Measurements from ENCODE around the gene FUBP3.
A peak's percentile ranks its signal among the peaks of the same experiment; 100 is the strongest.
"Not testable (repeated sequence)": the region's sequence is repeated elsewhere in the genome, so short reads cannot be mapped to it uniquely, and the experiment has no call there.

FUBP3 gene

DNA sequence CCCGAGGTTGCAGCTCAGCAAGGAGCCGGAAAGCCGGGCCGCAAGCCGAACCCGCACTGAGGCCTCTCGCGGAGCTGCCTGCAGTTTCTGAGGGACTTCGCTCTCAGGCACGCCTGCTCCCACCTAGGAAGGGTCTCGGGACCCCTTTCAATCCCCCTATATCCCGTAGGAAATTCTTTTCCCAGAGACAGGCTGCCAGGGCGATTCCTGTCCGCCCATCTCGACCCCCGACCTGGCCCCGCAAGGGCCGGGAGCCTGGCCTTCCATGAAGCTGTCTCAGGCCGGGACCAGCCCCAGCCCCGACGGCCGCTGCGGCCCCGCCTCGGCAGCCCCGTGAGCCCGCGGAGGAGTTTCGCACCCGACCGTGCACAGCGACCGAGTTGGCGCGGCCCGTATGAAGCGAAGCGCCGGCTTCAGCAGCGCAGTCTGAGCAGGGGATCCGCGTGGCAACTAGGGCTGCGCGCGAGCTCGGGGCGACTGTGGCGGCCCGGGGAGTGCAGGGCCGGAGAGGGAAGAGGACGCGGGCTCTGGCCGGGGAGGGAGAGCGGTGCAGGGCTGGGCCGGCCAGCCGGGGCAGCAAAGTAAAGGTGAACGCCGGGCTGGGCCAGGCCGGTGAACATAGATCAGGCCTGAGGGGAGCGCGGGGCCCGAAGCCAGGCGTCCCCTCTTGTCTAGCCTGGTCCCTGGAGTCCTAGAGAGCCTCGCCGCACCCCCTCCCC is 84.0 kb downstream of the FUBP3 start:
- DNase-seq, result no peak

DNA sequence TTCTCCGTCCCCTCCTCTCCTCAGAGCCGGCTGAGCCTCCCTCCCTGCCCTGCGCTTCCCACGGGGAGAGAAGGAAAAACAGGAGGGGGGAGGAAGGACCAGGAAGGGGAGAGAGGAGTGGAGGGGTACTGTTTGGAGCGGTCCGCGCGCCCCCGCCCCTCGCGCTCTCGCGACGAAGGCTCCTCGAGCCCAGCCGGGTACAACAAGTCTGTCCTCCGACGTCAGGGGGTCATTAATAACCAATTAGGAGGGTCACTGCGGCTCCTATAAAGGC is 84.5 kb downstream of the FUBP3 start:
- no peak for DNase-seq

DNA sequence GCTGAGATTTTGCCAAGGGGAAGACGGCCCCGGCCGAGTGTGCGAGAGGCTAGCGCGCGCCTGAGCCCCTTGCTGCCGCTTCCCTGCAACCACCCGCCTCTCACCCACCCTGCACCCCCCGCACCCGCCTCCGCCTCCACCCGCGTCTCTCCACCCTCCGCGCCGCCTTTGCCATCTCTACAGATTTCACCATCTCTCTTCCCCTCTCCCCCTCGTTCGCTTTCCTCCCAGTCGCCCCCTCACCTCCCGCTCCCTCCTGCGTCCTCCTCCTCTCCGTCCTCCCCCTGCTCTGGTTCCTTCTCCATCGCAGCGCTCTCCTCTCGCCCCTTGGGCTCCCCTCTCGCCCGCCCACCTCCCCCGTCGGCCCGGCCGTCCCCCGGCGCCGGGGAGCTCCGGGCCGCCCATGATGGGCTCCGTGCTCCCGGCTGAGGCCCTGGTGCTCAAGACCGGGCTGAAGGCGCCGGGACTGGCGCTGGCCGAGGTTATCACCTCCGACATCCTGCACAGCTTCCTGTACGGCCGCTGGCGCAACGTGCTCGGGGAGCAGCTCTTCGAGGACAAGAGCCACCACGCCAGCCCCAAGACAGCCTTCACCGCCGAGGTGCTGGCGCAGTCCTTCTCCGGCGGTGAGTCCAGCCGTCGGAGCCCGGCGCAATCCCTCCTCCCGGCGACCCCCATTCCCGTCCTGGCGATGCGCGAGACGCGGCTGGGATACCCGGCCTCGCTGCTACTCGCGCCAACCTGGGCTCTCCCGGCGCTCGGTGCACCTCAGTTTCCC is 85.1 kb downstream of the FUBP3 start, which contains the start of gene PRDM12:
Gene PRDM12, plus strand, starts transcription at position 344 of the 778 bp plus-strand sequence. Its CDS starts 60 bp downstream, at position 404.
- no peak for DNase-seq

DNA sequence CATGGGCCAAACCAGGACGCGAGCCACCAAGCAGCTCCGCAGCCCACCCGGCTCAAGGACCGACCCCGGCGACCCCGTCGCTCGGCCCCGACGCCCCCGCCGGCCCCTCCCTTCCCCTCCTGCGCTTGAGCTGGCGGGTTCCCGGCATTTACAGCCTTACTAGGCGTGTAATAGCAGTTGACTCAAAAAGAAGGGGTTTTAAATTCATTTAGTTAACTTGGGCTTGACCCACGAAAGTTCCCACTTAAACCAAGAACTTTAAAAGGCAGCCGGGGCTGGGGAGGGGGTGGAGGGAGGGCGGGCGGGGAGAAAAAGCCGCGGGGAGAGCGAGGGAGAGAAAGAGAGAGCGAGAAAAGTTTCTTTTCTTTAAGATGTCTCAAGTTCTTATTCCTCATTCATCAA is 85.7 kb downstream of the FUBP3 start:
- no peak for DNase-seq

DNA sequence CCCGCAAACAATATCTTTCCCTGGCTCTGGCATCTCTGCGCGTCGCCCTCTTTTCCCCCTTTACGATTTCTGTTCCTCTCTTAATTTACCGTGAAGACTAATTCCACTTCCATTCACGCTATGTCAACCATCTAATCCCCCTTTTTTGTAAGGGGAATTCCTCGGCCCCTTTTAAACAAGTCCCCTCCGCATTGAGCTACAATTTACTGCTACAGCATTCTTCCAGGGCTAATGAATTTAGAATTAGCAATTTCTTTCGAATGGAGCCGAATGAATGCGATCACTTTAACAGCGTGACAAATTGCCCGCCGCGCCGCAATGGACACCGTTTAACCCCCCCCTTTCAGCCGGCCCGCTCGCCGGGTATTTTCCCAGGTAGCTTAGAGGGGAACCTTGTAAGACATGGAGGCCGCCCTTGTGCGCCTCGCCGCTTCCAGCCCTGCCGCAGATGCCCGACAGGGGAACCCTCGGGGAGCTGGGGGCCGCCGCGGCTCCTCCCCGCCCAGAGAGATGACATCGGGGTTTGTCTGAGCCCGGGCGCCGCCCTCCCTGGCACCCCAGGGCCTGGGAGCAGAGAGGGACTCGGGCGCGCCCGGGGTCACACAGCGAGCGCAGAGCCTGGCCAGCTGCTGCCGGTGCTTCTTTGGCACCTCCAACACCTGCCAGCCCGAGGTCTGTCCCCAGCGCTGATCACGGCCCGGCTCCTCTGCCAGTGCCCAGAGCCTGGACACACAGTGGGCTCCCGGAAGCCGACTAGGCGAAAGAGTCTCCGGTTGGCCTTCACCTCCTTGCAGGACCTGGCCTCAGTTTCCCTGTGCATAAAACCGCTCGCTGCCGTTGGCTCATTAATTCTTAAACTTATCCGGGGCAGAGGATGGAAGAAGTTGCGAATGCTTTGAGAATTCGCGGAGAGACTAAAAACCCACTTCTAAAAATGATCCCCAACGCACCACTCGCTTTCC is 86.3 kb downstream of the FUBP3 start:
- DNase-seq, result no peak

DNA sequence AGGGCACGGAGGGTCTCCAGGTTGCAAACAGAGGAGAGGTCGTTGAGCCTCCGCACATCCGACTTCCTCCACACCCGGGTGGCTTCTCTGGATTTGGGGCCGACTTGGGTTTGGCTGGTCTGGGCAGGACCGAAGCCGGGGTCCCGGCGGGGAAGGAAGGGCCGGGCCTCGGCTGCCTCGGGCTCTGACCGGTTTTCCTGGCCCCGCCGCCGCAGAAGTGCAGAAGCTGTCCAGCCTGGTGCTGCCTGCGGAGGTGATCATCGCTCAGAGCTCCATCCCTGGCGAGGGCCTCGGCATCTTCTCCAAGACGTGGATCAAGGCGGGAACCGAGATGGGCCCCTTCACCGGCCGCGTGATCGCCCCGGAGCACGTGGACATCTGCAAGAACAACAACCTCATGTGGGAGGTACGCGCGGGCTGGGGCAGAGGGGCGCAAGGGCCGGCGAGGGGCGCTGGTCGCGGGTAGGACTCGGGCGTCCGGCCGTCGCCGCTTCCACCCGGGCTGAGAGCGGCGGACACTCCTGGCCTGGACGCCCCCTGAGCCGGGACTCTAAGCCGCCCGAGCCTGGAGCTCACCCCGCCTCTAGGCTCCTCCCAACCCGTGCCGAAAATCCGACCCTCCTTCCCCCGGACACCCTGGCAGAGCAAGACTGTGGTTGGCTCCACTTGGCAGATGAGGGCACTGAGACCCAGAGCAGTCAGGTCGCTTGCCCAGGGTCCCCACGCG is 87.2 kb downstream of the FUBP3 start:
- no peak for DNase-seq

DNA sequence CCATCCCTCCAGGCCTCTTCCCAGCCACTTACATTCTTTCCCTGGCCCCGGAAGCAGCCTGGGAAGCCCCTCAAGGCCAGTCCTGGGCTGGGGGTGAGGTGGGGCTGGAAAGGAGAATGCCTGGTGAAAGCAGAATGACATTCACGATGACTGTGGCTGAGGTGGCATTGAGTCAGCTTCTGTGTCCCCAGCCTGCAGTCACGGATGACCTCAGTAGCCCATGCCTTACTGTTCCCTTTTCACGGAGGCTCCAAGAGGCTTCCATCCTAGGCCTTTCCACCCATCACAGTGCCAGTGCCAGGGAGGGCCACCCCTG is 87.7 kb downstream of the FUBP3 start:
- no peak for DNase-seq

DNA sequence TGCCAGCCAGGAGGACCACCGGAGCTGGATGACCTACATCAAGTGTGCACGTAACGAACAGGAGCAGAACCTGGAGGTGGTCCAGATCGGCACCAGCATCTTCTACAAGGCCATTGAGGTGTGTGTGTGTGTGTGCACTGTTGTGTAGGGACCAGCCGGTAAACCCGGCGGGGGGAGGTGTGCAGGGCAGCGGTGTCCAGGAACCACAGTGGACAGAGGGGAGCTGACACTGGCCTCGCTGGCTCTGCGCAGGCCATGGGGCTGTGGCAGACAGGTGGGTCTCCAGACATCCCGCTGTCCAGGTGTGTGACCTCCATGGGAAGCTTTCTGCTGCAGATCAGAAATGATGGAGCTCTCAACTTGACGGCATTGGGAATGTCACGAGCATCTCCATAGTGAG is 88.8 kb downstream of the FUBP3 start:
- no peak for DNase-seq

DNA sequence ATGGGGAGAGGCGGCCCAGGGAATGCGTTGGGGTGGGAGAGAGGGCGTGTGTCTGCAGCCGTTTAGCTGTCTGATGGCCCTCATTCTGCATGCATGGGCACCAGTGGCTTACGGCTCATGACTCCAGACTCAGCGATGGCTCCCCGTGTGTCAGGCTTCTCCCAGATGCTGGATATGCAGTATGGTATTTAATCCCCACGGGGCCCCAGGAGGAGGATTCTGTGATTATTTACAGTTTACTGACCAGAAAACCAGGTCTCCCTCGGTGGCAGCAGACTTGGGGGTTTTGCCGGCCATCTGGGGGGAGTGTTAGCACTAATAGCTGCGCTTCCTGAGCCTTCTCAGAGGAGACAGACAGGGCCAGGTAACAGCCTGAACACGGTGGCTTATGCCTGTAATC is 89.3 kb downstream of the FUBP3 start:
- DNase-seq, result no peak

DNA sequence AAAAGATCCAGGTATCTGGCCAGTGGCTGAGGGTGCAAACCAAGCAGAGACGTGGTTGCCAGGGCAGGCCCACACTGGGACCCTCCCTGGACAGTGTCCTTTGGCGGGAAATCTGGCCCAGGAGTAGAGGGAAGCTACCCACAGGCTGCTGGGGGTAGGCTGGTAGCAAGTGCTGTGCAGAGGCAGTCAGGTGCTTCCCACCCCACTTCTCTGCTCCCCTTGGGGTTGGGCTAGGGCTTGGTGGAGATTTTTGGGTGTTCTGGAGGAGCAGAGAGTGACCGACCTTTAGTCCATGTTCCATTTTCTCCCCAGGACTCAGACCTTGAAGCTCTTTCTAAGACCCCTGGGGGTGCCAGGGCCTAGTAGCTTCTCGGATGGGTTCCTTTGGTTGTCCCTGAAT is 90.6 kb downstream of the FUBP3 start:
- DNase-seq, result no peak

DNA sequence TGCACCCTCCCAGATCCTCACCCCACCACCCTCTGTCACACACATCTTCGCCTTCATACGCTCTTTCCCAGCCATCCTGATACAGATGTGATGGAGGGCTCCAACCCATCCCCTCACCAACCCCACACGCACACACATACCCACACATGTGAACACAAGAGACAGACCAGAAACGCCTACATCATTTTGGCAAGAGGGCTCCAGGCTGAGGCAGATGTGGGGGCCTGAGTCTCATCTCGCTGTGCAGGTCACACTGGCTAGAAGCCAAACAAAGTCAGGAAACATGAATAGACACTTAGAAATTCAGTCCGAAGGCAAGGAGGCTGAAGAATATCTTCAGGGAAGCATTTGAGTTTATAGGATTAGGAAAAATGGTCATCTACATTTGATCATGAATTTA is 91.3 kb downstream of the FUBP3 start:
- DNase-seq, result no peak

DNA sequence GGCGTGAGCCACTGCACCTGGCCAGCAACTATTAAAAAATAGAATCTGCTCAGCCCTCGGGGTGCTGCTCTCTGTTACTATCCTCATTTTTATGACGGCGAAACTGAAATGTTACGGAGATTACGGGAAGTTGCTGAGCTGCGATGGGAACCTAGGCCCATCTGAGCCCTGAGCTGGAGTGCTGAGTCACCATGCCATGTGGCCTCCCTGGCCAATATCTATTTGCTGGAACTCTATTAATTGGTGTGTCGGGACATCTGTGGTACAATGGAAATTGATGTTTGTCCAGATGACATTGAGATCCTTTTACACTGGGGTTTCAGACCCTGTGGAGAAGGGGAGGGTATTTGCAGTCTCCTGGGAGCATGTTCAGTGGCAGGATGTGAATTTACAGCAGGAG is 93.1 kb downstream of the FUBP3 start:
- DNase-seq, result no peak

DNA sequence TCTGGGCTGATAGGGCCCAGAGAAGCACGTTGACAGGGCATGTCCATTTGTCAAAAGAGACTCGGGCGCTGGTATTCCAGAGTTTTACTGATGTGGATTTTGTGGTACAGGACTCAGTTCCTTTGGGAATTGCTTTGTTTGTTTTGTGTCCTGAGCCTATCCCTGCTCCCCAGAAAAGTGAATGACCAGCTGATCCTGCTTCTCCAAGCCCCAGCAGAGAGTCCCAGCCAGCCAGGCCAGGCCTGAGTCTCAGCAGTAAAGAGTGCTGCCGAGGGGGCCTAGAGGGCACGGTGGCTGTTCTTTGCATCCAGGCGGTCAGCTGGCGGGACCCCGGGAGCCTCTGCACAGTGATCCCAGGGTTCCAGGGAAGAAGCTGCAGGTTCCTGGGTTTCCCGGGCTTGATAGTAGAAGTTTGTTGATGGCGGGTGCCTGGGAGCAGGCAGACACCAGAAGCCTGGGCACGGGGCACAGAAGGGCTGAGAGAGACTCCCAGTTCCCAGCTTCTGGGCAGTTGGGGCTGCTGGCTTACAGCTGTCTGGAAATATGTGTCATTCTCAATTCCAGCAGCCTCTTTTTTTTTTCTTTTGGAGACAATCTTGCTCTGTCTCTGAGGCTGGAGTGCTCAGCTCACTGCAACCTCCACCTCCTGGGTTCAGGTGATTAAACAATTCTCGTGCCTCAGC is 93.7 kb downstream of the FUBP3 start:
- DNase-seq, result no peak

DNA sequence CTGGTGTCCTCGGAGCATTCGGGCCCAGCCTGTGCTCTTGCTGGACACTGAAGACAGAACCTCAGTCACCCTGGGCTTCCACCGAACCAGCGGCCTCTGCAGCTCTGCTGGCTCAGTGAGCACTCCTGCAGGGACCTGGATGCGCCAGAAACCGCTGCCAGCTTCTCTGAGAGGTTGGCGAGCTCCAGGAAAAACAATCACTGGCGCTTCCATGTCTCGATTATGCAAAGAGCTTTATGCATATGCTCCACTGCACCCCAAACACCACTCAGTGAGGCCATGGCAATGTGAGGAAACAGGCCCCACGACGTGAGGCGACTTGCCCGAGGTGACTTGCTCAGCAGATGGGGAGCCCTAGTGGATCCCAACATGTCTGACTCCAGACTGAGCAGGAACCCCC is 96.0 kb downstream of the FUBP3 start:
- no peak for DNase-seq

DNA sequence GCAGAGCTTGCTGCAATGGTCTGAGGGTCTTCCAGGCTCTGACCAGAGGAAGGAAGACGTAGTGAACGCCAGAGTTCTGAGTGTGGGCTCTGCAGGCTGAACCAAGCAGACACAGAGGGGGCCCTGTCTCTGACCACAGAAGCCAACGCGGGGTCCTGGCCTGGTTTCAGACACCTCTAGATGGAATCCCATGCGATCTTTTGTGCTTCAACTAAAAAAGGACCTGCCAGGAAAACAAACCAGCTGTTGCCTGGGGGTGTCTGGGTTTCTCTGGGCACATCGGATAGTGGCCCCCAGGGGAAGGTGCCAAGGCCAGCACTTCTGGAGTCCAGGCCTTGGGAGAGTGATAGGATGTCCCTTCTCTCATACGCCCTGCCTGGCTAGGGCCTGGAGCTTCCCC is 97.9 kb downstream of the FUBP3 start:
- no peak for DNase-seq

DNA sequence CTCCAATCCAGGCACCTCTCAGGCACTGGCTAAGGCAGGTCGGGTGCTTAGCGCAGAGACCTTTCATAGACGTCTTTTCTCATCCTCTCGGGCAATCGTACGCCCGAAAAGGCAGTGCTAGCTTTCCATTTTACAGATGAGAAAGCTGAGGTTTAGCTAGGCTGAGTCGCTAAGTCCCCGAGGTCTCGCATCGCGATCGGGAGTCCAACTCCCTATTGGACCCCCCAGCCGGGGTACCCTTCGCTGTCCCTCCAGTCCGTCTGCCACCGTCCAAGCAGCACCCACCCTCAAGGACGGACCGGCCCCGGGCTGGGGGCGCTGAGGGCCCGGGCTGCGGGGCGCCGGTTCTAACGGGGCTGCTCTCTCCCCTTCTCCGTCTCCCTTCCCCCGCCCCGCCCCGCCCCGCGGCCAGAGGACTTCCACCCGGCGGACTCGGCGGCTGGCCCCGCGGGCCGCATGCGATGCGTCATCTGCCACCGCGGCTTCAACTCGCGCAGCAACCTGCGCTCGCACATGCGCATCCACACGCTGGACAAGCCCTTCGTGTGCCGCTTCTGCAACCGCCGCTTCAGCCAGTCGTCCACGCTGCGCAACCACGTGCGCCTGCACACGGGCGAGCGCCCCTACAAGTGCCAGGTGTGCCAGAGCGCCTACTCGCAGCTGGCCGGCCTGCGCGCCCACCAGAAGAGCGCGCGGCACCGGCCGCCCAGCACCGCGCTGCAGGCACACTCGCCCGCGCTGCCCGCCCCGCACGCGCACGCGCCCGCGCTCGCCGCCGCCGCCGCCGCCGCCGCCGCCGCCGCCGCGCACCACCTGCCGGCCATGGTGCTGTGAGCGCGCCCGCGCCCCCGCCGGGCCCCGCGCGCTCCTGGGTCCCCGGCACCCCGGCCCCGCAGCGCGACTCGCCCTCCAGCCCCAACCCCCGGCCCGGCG is 101.7 kb downstream of the FUBP3 start:
- DNase-seq, result peak in 4 of 6 experiments; percentile 30 to 41 (median 37)

DNA sequence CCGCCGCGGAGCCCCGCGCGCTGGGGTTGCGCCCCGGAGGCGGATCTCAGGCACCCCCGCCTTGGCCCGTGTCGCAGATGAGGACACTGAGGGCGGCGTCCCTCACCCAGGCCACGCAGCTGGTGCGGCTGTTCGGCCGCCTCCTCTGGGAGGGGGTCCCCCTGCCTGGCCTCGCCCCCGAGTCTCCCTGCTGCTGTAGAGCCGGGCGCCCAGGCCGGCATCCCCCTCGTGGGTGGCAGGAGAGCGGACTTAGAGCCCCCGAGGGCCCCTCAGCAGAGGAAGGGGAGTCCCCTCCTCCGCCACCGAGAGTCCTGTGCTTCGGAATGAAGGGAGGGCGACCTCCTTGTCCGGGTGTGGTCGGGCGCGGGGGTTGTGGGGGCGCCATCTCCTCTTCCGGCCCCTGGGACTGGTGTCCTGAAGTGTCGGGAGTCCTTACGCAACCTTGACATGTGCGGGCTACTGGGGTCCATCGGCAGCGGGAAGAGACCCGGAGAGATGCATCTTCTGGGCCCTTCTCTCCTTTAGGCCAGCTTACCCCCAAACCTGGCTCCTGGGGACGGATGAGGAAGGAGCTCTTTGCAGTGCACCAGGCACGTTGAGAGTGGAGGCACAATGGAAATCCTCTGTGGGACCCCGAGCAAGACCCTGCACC is 102.5 kb downstream of the FUBP3 start:
- DNase-seq, result peak in 3 of 6 experiments; percentile 27 to 51 (median 41)

DNA sequence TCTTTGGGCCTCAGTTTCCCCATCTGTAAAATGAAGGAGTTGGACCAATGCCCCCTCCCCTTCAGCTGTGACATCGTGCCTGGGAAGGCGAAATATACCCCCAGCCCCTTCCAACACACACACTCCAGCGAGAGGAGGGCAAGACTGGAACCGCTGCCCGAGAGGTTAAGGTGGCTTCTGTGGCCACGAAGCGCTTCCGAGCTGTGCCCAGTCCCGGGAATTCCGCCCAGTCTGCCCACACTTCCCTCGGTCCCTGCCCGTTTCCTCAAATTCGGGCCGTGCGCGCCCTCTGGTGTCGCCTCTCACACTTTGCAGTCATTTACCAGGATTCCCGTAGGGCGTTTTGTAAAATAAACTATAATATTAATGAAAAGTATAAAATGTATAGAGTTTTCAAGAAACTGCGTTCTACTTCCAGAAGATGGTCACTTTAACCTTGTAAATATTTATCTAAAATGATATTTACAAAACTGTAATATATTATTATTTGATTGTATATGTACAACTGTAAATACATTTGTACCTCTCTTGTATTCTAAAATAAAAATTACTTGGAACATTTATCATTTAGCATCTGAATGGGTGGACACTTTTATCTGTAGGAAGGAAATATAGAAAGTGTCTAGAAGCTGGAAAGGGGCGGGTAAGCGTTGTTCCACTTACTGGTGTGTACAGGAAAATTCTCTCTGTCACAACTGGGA is 103.2 kb downstream of the FUBP3 start:
- DNase-seq, result peak; percentile 8 to 58 (median 34)

DNA sequence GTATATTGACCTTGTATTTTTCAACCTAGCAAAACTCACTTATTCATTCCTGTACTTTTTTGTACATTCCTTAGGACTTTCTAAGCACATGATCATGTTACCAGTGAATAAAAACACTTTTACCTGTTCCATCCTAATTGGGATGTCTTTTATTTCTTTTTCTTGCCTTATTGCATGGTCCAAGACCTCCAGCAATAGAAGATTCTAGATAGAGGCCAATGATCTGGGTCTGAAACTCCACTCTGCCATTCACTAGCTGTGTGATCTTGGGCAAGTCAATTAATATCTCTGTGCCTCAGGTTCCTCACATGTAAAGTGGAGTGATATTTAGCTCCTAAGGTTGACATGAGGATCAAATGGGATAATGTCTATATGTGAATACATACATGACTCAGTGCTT is 105.7 kb downstream of the FUBP3 start:
- DNase-seq, result no peak

DNA sequence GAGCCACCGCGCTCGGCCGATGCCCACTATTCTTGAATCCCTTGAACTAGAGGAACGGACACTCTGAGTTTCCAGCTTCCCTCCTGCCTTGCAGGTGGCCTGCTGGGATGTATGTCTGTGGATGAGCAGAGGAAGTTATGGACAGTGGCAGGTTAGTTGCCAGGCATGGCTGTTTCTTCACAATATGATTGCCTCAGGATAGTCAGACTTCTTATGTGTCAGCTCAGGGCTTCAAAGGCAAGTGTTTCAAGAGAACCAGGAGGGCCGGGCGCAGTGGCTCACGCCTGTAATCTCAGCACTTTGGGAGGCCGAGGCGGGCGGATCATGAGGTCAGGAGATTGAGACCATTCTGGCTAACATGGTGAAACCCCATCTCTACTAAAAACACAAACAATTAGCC is 106.6 kb downstream of the FUBP3 start:
- DNase-seq, result not testable (repeated sequence)

Data from stimulated activated naive CD4-positive, alpha-beta T cell (primary cell).